Measurements from ENCODE around the gene CCP110.

DNA sequence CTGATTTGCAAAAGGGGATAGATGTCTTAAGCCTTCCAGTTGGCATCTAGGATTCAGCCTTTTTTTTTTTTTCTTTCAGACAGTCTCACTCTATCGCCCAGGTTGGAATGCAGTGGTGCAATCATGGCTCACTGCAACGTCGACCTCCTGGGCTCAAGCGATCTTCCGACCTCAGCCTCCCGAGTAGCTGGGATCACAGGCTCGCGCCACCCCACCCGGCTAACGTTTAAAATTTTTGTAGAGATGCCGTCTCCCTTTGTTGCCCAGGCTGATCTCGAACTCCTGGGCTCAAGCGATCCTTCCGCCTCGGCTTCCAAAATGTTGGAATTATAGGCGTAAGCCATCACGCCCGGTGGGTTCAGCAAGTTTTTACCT, 571 bp upstream of the CCP110 start:
- TF ChIP-seq, protein P1, sequence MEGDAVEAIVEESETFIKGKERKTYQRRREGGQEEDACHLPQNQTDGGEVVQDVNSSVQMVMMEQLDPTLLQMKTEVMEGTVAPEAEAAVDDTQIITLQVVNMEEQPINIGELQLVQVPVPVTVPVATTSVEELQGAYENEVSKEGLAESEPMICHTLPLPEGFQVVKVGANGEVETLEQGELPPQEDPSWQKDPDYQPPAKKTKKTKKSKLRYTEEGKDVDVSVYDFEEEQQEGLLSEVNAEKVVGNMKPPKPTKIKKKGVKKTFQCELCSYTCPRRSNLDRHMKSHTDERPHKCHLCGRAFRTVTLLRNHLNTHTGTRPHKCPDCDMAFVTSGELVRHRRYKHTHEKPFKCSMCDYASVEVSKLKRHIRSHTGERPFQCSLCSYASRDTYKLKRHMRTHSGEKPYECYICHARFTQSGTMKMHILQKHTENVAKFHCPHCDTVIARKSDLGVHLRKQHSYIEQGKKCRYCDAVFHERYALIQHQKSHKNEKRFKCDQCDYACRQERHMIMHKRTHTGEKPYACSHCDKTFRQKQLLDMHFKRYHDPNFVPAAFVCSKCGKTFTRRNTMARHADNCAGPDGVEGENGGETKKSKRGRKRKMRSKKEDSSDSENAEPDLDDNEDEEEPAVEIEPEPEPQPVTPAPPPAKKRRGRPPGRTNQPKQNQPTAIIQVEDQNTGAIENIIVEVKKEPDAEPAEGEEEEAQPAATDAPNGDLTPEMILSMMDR (conservative IDR thresholded peaks at IDR 0.05; ENCODE audit: low read length), result no peak
- TF ChIP-seq EZH2phosphoT487 (IDR thresholded peaks at IDR 0.05; ENCODE audit: borderline replicate concordance, low read depth, low read length), result no peak

Measured in OCI-LY7 (cell line).